Activated CD4-positive, alpha-beta T cell treated with anti-CD3 and anti-CD28 coated beads for 36 hours (primary cell): ENCODE results near the gene ARL5B. TPM values are rescaled to one million over a fixed set of nuclear protein-coding genes. Genes with fewer than 3 reads are reported as not detected.
"Not testable (repeated sequence)": the region's sequence is repeated elsewhere in the genome, so short reads cannot be mapped to it uniquely, and the experiment has no call there.

Experiments
- ATAC-seq: fragments of 200-7000 bp; cut with Tn5 transposase; one replicate; pipeline ENCODE4 v1.10.0; 2021; ENCODE audit warnings: mild to moderate bottlenecking, moderate library complexity
- CTCF ChIA-PET: fragments of 350-600 bp; sonication (Branson Sonifier 250); formaldehyde crosslinking; loops from one replicate; lab custom pipeline; 2021; ENCODE audit warnings: antibody characterized with exemption; lab: Charles Lee
- POLR2A ChIA-PET: fragments of 350-600 bp; sonication (Branson Sonifier 250); formaldehyde crosslinking; loops from one replicate; lab custom pipeline; 2021; ENCODE audit warnings: antibody characterized with exemption, inconsistent platforms; lab: Charles Lee
- DNase-seq: peaks from one replicate; pipeline ENCODE4 v3.0.0-alpha.2; 2020
- H3K27ac Mint-ChIP-seq: one replicate; pipeline ENCODE4 v1.8.0; 2021; ENCODE audit warnings: mixed read lengths
- H3K27me3 Mint-ChIP-seq: one replicate; pipeline ENCODE4 v1.8.0; 2021; ENCODE audit warnings: mixed read lengths
- H3K36me3 Mint-ChIP-seq: one replicate; pipeline ENCODE4 v1.8.0; 2021; ENCODE audit warnings: low read depth, mixed read lengths
- H3K4me1 Mint-ChIP-seq: one replicate; pipeline ENCODE4 v1.8.0; 2021; ENCODE audit warnings: mixed read lengths
- H3K4me3 Mint-ChIP-seq: one replicate; pipeline ENCODE4 v1.8.0; 2021; ENCODE audit warnings: mild to moderate bottlenecking, moderate library complexity, mixed read lengths
- H3K9me3 Mint-ChIP-seq: one replicate; pipeline ENCODE4 v1.8.0; 2021; ENCODE audit warnings: low read depth, mixed read lengths
- intact Hi-C, 2 experiments: fragments of 100-400 bp; cut with DNase I in 1 of 2; cut with micrococcal nuclease in 1 of 2; formaldehyde crosslinking; loops; one replicate each; pipeline versions ENCODE4 v1.14.2 to v1.15.1; 2022 to 2024; cut with DNase I, micrococcal nuclease
- total RNA-seq, 2 experiments: library from RNA; stranded (reverse); gene quantifications; one replicate each; pipeline ENCODE4 v1.2.3, GENCODE V29; 2021

ARL5B gene
- total RNA-seq, 2 experiments from 2014 or later, result 11.3 to 12.0 TPM

GRCh38 chr10:18635995-18636394 lies 23.2 kb upstream of the ARL5B start:
- no peak overlapping the region for H3K27ac Mint-ChIP-seq
- H3K4me1 Mint-ChIP-seq, result no peaks in the 10 kb centered on the region
- no peak overlapping the region for H3K4me3 Mint-ChIP-seq
- ChIA-PET POLR2A (interaction anchor here (0.7 kb wide), 1 partner anchor 211 kb away, joined by 6 read pairs; no protein-coding TSS in a partner anchor), CTCF (no interaction called here)
- no peak for DNase-seq
- ATAC-seq, result no peak
- no peaks in the 10 kb centered on the region for H3K27me3 Mint-ChIP-seq
- peaks cover 21% of the 10 kb centered on the region for H3K36me3 Mint-ChIP-seq
- H3K9me3 Mint-ChIP-seq, result no peaks in the 10 kb centered on the region
- intact Hi-C loops, result no loop called here

- H3K9me3 Mint-ChIP-seq, ATAC-seq, H3K4me3 Mint-ChIP-seq, H3K27me3 Mint-ChIP-seq, H3K4me1 Mint-ChIP-seq, DNase-seq, POLR2A ChIA-PET, H3K27ac Mint-ChIP-seq, CTCF ChIA-PET, intact Hi-C loops: not testable (repeated sequence)
- peaks cover 20% of the 10 kb centered on the region for H3K36me3 Mint-ChIP-seq
Observed at GRCh38 chr10:18637400-18637799, 21.8 kb upstream of the ARL5B start.

GRCh38 chr10:18639719-18640118 lies 19.5 kb upstream of the ARL5B start:
- ATAC-seq, CTCF ChIA-PET, H3K4me3 Mint-ChIP-seq, H3K27me3 Mint-ChIP-seq, intact Hi-C loops, H3K27ac Mint-ChIP-seq, DNase-seq, H3K9me3 Mint-ChIP-seq, POLR2A ChIA-PET, H3K4me1 Mint-ChIP-seq: not testable (repeated sequence)
- H3K36me3 Mint-ChIP-seq, result peaks cover 17% of the 10 kb centered on the region

GRCh38 chr10:18647151-18647550 lies 12.1 kb upstream of the ARL5B start:
- DNase-seq (peak; percentile 27), ATAC-seq (peak; percentile 16)
- intact Hi-C loops, result loop anchor here in 1 of 2 experiments (5.0 kb wide), 1 partner anchor 145 kb away; no protein-coding TSS in a partner anchor
- Mint-ChIP-seq H3K27me3 (no peaks in the 10 kb centered on the region), H3K27ac (no peak overlapping the region), H3K36me3 (peaks cover 21% of the 10 kb centered on the region), H3K4me1 (peaks cover 30% of the 10 kb centered on the region), H3K9me3 (no peaks in the 10 kb centered on the region), H3K4me3 (no peak overlapping the region)
- CTCF ChIA-PET, result interaction anchor here (0.7 kb wide), 1 partner anchor 42 kb away, joined by 3 read pairs; no protein-coding TSS in a partner anchor
- POLR2A ChIA-PET, result no interaction called here

- peaks cover 33% of the 10 kb centered on the region for H3K4me1 Mint-ChIP-seq
- POLR2A ChIA-PET, result no interaction called here
- peaks cover 21% of the 10 kb centered on the region for H3K36me3 Mint-ChIP-seq
- H3K9me3 Mint-ChIP-seq, result no peaks in the 10 kb centered on the region
- H3K4me3 Mint-ChIP-seq, result no peak overlapping the region
- CTCF ChIA-PET, result interaction anchor here (1.5 to 1.9 kb wide), 2 partner anchors 11 to 21 kb away, joined by 5 to 8 read pairs; partner anchors contain the start of gene ARL5B
- ATAC-seq, result no peak
- intact Hi-C loops, result loop anchor here in 1 of 2 experiments (5.0 kb wide), 1 partner anchor 146 kb away; no protein-coding TSS in a partner anchor
- no peaks in the 10 kb centered on the region for H3K27me3 Mint-ChIP-seq
- H3K27ac Mint-ChIP-seq, result no peak overlapping the region
- DNase-seq, result no peak
Observed at GRCh38 chr10:18647945-18648344, 11.3 kb upstream of the ARL5B start.

- Mint-ChIP-seq H3K4me3 (peak overlapping the region; percentile 97), H3K27me3 (no peaks in the 10 kb centered on the region), H3K9me3 (no peaks in the 10 kb centered on the region), H3K36me3 (peaks cover 15% of the 10 kb centered on the region), H3K4me1 (peaks cover 29% of the 10 kb centered on the region), H3K27ac (peak overlapping the region; percentile 78)
- intact Hi-C loops, result loop anchor here in 1 of 2 experiments (5.0 kb wide), 1 partner anchor 147 kb away; no protein-coding TSS in a partner anchor
- ATAC-seq (no peak), DNase-seq (no peak)
- CTCF ChIA-PET, result interaction anchor here (1.5 to 1.9 kb wide), 2 partner anchors 9 to 22 kb away, joined by 5 to 8 read pairs; partner anchors contain the start of gene ARL5B
- POLR2A ChIA-PET, result no interaction called here
Observed at GRCh38 chr10:18649364-18649959, 9.8 kb upstream of the ARL5B start.

- intact Hi-C loops, result loop anchor here in 1 of 2 experiments (5.0 to 10.0 kb wide), 2 partner anchors 1003 to 1446 kb away; partner anchors contain the start of gene TRDMT1
- ChIA-PET CTCF (no interaction called here), POLR2A (no interaction called here)
- ATAC-seq, result no peak
- Mint-ChIP-seq H3K9me3 (no peaks in the 10 kb centered on the region), H3K27ac (peak overlapping the region; percentile 93), H3K4me1 (peaks cover 29% of the 10 kb centered on the region), H3K36me3 (peaks cover 13% of the 10 kb centered on the region), H3K4me3 (peak overlapping the region; percentile 97), H3K27me3 (no peaks in the 10 kb centered on the region)
- no peak for DNase-seq
Observed at GRCh38 chr10:18650404-18650997, 8.7 kb upstream of the ARL5B start.

GRCh38 chr10:18651324-18652007 lies 7.8 kb upstream of the ARL5B start, which contains the start of gene NSUN6:
Gene NSUN6 (minus strand): TSS chr10:18651587. CDS start chr10:18651203, 384 bp downstream.
- Mint-ChIP-seq H3K36me3 (peaks cover 9% of the 10 kb centered on the region), H3K27me3 (no peaks in the 10 kb centered on the region), H3K4me1 (peaks cover 29% of the 10 kb centered on the region), H3K27ac (peak within 1 kb of the TSS; percentile 93), H3K4me3 (peak within 1 kb of the TSS; percentile 97), H3K9me3 (no peaks in the 10 kb centered on the region)
- DNase-seq (peak; percentile 95), ATAC-seq (peak; percentile 91)
- CTCF ChIA-PET, result no interaction called here
- POLR2A ChIA-PET, result interaction anchor here (0.6 kb wide), 2 partner anchors 232 to 1299 kb away, joined by 3 read pairs; no protein-coding TSS in a partner anchor
- intact Hi-C loops, result loop anchor here (1.0 to 10.0 kb wide), 4 partner anchors 8 to 1447 kb away; partner anchors contain the start of genes ARL5B (in 2 of the 2) and TRDMT1 (in 1 of the 2)

GRCh38 chr10:18653112-18653511 lies 6.1 kb upstream of the ARL5B start:
- Mint-ChIP-seq H3K36me3 (peaks cover 7% of the 10 kb centered on the region), H3K4me3 (no peak overlapping the region), H3K27ac (peak overlapping the region; percentile 3), H3K9me3 (no peaks in the 10 kb centered on the region), H3K27me3 (no peaks in the 10 kb centered on the region), H3K4me1 (peaks cover 29% of the 10 kb centered on the region)
- ChIA-PET POLR2A (no interaction called here), CTCF (no interaction called here)
- intact Hi-C loops, result loop anchor here in 1 of 2 experiments (5.0 to 10.0 kb wide), 2 partner anchors 1006 to 1448 kb away; partner anchors contain the start of gene TRDMT1
- no peak for DNase-seq
- ATAC-seq, result no peak

GRCh38 chr10:18656724-18657123 lies 2.5 kb upstream of the ARL5B start:
- CTCF ChIA-PET, result no interaction called here
- Mint-ChIP-seq H3K9me3 (no peaks in the 10 kb centered on the region), H3K4me1 (peaks cover 30% of the 10 kb centered on the region), H3K27me3 (no peaks in the 10 kb centered on the region), H3K36me3 (peaks cover 12% of the 10 kb centered on the region), H3K27ac (no peak overlapping the region), H3K4me3 (no peak overlapping the region)
- no peak for ATAC-seq
- DNase-seq, result no peak
- POLR2A ChIA-PET, result no interaction called here
- intact Hi-C loops, result loop anchor here (5.0 to 10.0 kb wide), 2 partner anchors 1014 to 1452 kb away; partner anchors contain the start of genes STAM (in 1 of the 2) and TRDMT1 (in 1 of the 2)
